ENCODE data around the gene GDPD1.

Gene GDPD1

GRCh38 chr17:59199398-59199797 is 20.9 kb upstream of the GDPD1 start (continued):
- TF ChIP-seq ZNF394 (tag by site-specific recombination; IDR thresholded peaks at IDR 0.05; ENCODE audit: borderline replicate concordance) = no peak

GRCh38 chr17:59202320-59202719 is 18.0 kb upstream of the GDPD1 start:
- Histone ChIP-seq H3K4me3 (ENCODE audit: low read depth, low read length) (no peak overlapping the region), H3K9me3 (ENCODE audit: control insufficient read depth, insufficient read depth, low read depth, low read length) (no peaks in the 10 kb centered on the region), H3K36me3 (ENCODE audit: control insufficient read depth in 2 of 2, insufficient read depth in 1 of 2, low read length in 2 of 2) (peaks cover 56 to 63% of the 10 kb centered on the region in 2 experiments), H3K27ac (ENCODE audit: extremely low read depth, low read depth, low read length) (no peak overlapping the region), H3K4me1 (ENCODE audit: control insufficient read depth, insufficient read depth, low read length) (no peaks in the 10 kb centered on the region)
- POLR2A ChIA-PET = no interaction called here
- CTCF ChIA-PET = interaction anchor here (0.9 kb wide), 1 partner anchor 9 kb away, joined by 3 read pairs; no protein-coding TSS in a partner anchor
- TF ChIP-seq ZNF175 (tag by site-specific recombination; IDR thresholded peaks at IDR 0.05) (no peak), ZNF391 (tag by site-specific recombination; IDR thresholded peaks at IDR 0.05; ENCODE audit: borderline replicate concordance, low read depth) (no peak), ZNF223 (tag by site-specific recombination; IDR thresholded peaks at IDR 0.05) (no peak), ZNF121 (tag by site-specific recombination; IDR thresholded peaks at IDR 0.05) (peak; percentile 86; the same call in 1 of the 2 replicates)

- no peak overlapping the region for H3K4me3 ChIP-seq (ENCODE audit: low read depth, low read length)
- ChIA-PET POLR2A (interaction anchor here (2.2 to 2.3 kb wide), 2 partner anchors 9 to 64 kb away, joined by 12 to 20 read pairs; partner anchors contain the start of genes PRR11, SKA2 and SMG8), CTCF (interaction anchor here (0.9 to 2.5 kb wide), 3 partner anchors 15 to 219 kb away, joined by 3 to 11 read pairs (median 3); no protein-coding TSS in a partner anchor)
- H3K4me1 ChIP-seq (ENCODE audit: control insufficient read depth, insufficient read depth, low read length) = no peaks in the 10 kb centered on the region
- H3K36me3 ChIP-seq (ENCODE audit: control insufficient read depth in 2 of 2, insufficient read depth in 1 of 2, low read length in 2 of 2) = peaks cover 11 to 20% of the 10 kb centered on the region in 2 experiments
- no peaks in the 10 kb centered on the region for H3K9me3 ChIP-seq (ENCODE audit: control insufficient read depth, insufficient read depth, low read depth, low read length)
- no peak overlapping the region for H3K27ac ChIP-seq (ENCODE audit: extremely low read depth, low read depth, low read length)
- no peak for TF ChIP-seq ZNF394 (tag by site-specific recombination; IDR thresholded peaks at IDR 0.05; ENCODE audit: borderline replicate concordance)
- no peak for TF ChIP-seq ZNF223 (tag by site-specific recombination; IDR thresholded peaks at IDR 0.05)
- TF ChIP-seq ZNF146 (tag by site-specific recombination; IDR thresholded peaks at IDR 0.05) = no peak
- TF ChIP-seq ZFHX2 (tag by site-specific recombination; conservative IDR thresholded peaks at IDR 0.05) = no peak
- no peak for TF ChIP-seq KLF16 (tag by site-specific recombination; IDR thresholded peaks at IDR 0.05)
- TF ChIP-seq PRDM6 (tag by site-specific recombination; IDR thresholded peaks at IDR 0.05) = no peak
These were observed 941 bp upstream of the GDPD1 start for GRCh38 chr17:59219370-59219769.

DNA sequence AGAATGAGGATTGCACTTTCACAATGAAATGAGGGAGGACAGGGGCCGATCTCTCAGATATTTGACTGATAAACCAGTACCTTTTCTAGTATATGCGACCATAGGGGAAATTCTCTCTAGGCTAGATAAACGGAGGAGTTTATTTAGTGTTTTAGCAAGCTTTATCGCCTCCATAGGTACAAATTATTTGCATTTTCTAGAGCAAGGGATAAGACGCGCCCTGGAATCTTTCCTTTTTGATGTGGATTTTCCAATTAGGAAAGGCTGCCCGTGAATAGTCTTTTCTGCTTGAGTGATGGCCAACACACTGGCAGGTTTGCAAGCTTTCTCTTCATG is 351 bp upstream of the GDPD1 start:
- Histone ChIP-seq H3K27ac (ENCODE audit: extremely low read depth, low read depth, low read length) (no peak overlapping the region; the same call in 1 of the 2 replicates), H3K9me3 (ENCODE audit: control insufficient read depth, insufficient read depth, low read depth, low read length) (no peaks in the 10 kb centered on the region), H3K4me3 (ENCODE audit: low read depth, low read length) (peak overlapping the region; percentile 25), H3K4me1 (ENCODE audit: control insufficient read depth, insufficient read depth, low read length) (no peaks in the 10 kb centered on the region), H3K36me3 (ENCODE audit: control insufficient read depth in 2 of 2, insufficient read depth in 1 of 2, low read length in 2 of 2) (peaks cover 5 to 15% of the 10 kb centered on the region in 2 experiments)
- POLR2A ChIA-PET = interaction anchor here (0.7 to 2.3 kb wide), 8 partner anchors 9 to 113 kb away, joined by 3 to 20 read pairs (median 3); partner anchors contain the start of genes PRR11, SKA2, SMG8 and TRIM37
- CTCF ChIA-PET = interaction anchor here (0.5 to 2.5 kb wide), 13 partner anchors 8 to 533 kb away, joined by 3 to 11 read pairs (median 3); no protein-coding TSS in a partner anchor
- TF ChIP-seq ZNF239 (tag by site-specific recombination; IDR thresholded peaks at IDR 0.05) (no peak), ZNF585B (tag by site-specific recombination; IDR thresholded peaks at IDR 0.05) (no peak), ZNF292 (tag by site-specific recombination; IDR thresholded peaks at IDR 0.05; ENCODE audit: borderline replicate concordance, low read depth) (no peak), SP7 (tag by site-specific recombination; IDR thresholded peaks at IDR 0.05) (no peak), ZBTB11 (tag by site-specific recombination; conservative IDR thresholded peaks at IDR 0.05; ENCODE audit: low read depth) (no peak), ZNF10 (tag by site-specific recombination; IDR thresholded peaks at IDR 0.05) (no peak), YY1 (tag by site-specific recombination; IDR thresholded peaks at IDR 0.05) (no peak), ZNF791 (tag by site-specific recombination; IDR thresholded peaks at IDR 0.05) (no peak), ZNF274 (IDR thresholded peaks at IDR 0.05; ENCODE audit: low read length) (no peak), ZNF274 (tag by site-specific recombination; IDR thresholded peaks at IDR 0.05; ENCODE audit: borderline replicate concordance) (no peak), ZXDB (tag by site-specific recombination; IDR thresholded peaks at IDR 0.05) (no peak), ZNF133 (tag by site-specific recombination; IDR thresholded peaks at IDR 0.05) (no peak), OSR2 (tag by site-specific recombination; IDR thresholded peaks at IDR 0.05) (no peak), ZNF555 (tag by site-specific recombination; conservative IDR thresholded peaks at IDR 0.05) (no peak), ZNF660 (tag by site-specific recombination; IDR thresholded peaks at IDR 0.05) (no peak)
- TF ChIP-seq, protein P1, sequence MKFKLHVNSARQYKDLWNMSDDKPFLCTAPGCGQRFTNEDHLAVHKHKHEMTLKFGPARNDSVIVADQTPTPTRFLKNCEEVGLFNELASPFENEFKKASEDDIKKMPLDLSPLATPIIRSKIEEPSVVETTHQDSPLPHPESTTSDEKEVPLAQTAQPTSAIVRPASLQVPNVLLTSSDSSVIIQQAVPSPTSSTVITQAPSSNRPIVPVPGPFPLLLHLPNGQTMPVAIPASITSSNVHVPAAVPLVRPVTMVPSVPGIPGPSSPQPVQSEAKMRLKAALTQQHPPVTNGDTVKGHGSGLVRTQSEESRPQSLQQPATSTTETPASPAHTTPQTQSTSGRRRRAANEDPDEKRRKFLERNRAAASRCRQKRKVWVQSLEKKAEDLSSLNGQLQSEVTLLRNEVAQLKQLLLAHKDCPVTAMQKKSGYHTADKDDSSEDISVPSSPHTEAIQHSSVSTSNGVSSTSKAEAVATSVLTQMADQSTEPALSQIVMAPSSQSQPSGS (tag by site-specific recombination; IDR thresholded peaks at IDR 0.05; ENCODE audit: low read depth) = no peak
